Activated T-helper 2 cell treated with anti-CD3 and anti-CD28 coated beads, Interferon-gamma antibody, Interleukin-2, Interleukin-4, amounts not matched to agents 10 μg/mL and 5 μg/mL and 100 μg/mL, durations not matched to agents 14 hours and 24 hours and 36 hours (primary cell): ENCODE measurements around the gene ARMC9. TPM values are rescaled to one million over a fixed set of nuclear protein-coding genes. Genes with fewer than 3 reads are reported as not detected.
"Not testable (repeated sequence)": the region's sequence is repeated elsewhere in the genome, so short reads cannot be mapped to it uniquely, and the experiment has no call there.

Source experiments
- DNase-seq: peaks from one replicate; pipeline ENCODE4 v3.0.0; 2021; ENCODE audit warnings: low spot score
- H3K27ac Mint-ChIP-seq: one replicate; pipeline ENCODE4 v1.8.0; 2021; ENCODE audit warnings: mixed read lengths
- H3K27me3 Mint-ChIP-seq: one replicate; pipeline ENCODE4 v1.8.0; 2021; ENCODE audit warnings: low read depth, mixed read lengths
- H3K36me3 Mint-ChIP-seq: one replicate; pipeline ENCODE4 v1.8.0; 2021; ENCODE audit warnings: low read depth, mixed read lengths
- H3K4me1 Mint-ChIP-seq: one replicate; pipeline ENCODE4 v1.8.0; 2021; ENCODE audit warnings: low read depth, mixed read lengths
- H3K4me3 Mint-ChIP-seq: one replicate; pipeline ENCODE4 v1.8.0; 2021; ENCODE audit warnings: low read depth, mild to moderate bottlenecking, moderate library complexity, mixed read lengths
- H3K9me3 Mint-ChIP-seq: one replicate; pipeline ENCODE4 v1.8.0; 2021; ENCODE audit warnings: mixed read lengths
- intact Hi-C: fragments of 100-400 bp; cut with micrococcal nuclease; formaldehyde crosslinking; loops from one replicate; pipeline ENCODE4 v1.15.1; 2023
- total RNA-seq: library from RNA; stranded (reverse); gene quantifications from 2 replicates; pipeline ENCODE4 v1.2.3, GENCODE V29; 2022

Gene ARMC9
- total RNA-seq, 1 donor from 2014 or later = 3.3 TPM

DNA sequence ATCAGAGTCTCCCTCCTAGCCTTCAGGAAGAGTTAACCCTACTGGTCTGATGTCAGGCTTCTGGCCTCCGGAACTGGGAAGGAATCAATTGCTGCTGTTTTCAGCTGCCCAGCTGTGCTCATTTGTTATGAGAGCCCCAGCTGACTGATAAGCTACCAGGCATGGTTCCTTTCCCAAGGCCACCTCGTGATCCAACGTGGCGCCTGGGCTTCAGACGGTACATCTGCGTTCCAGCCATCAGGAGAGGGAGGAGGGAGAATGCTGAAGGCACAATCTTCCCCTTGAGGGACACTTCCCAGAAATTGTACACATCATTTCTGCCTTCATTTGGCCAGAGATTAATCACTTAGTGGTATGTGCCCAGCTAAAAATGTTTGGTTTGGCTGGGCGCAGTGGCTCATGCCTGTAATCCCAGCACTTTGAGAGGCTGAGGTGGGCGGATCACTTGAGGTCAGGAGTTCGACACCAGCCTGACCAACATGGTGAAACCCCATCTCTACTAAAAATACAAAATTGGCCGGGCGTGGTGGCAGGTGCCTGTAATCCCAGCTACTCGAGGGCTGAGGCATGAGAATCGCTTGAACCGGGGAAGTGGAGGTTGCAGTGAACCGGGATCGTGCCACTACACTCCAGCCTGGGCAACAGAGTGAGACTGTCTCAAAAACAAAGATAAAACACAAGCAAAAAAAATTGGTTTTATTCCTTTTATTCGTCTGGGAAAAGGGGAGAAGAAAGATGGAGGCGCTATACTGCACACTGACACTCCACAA, 10.5 kb upstream of the ARMC9 start:
- no peak overlapping the region for H3K27ac Mint-ChIP-seq
- intact Hi-C loops = no loop called here
- H3K36me3 Mint-ChIP-seq = no peaks in the 10 kb centered on the region
- H3K27me3 Mint-ChIP-seq = peaks cover 24% of the 10 kb centered on the region
- no peak overlapping the region for H3K4me3 Mint-ChIP-seq
- H3K4me1 Mint-ChIP-seq = no peaks in the 10 kb centered on the region
- no peak for DNase-seq
- no peaks in the 10 kb centered on the region for H3K9me3 Mint-ChIP-seq

DNA sequence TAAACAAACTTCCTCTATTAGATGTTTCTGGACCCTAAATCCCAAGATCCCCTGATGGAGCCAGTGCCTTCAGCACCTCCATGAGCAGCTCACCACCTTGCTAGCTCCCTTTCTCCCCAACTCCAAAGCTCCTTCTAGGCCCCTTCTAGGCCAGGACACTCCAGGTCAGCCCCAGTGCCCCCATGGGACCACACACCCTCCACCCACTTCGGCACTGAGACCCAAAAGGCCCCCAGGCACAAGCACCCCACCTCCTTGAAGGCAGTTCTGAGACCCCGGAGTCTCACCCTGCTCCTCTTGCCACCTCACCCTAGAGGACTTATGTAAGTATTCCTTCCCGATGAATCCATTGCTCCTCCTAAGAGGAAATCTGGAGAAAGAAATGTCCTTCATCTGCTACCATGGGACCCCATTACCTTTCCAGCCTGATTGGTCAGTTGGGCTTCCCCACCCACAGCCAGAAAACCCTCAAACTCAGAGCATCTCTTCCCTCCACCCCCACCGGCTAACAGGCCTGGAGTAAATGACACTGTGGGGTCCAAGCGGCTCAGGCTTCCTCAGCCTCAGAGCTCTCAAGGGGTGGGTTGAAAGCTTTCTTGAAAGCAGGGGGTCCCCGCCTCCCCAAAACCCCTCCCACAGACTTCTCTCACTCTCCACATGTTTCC, 9.8 kb upstream of the ARMC9 start:
- intact Hi-C loops = no loop called here
- H3K27ac Mint-ChIP-seq = no peak overlapping the region
- no peaks in the 10 kb centered on the region for H3K4me1 Mint-ChIP-seq
- H3K9me3 Mint-ChIP-seq = no peaks in the 10 kb centered on the region
- H3K4me3 Mint-ChIP-seq = no peak overlapping the region
- peaks cover 24% of the 10 kb centered on the region for H3K27me3 Mint-ChIP-seq
- DNase-seq = no peak
- no peaks in the 10 kb centered on the region for H3K36me3 Mint-ChIP-seq

DNA sequence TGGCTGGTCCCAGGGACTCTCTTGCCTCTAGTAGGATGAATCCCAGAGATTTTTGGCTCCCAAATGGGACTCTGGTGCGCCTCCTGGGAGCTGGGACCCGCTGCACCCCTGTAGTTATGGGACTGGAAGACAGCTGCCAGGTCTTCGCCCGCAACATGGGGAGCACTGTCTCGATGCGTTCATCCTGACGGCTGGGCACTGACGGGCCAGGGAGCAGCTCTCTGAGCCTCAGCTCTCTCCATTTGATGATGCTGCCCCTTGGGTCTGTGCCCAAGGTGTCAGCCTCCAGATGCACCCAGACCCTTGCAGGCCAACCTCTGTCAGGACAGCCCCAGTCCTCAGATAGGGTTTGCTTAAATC, 9.3 kb upstream of the ARMC9 start:
- Mint-ChIP-seq H3K36me3 (no peaks in the 10 kb centered on the region), H3K9me3 (no peaks in the 10 kb centered on the region), H3K27ac (no peak overlapping the region), H3K4me3 (no peak overlapping the region), H3K4me1 (no peaks in the 10 kb centered on the region), H3K27me3 (peaks cover 27% of the 10 kb centered on the region)
- no peak for DNase-seq
- intact Hi-C loops = no loop called here

DNA sequence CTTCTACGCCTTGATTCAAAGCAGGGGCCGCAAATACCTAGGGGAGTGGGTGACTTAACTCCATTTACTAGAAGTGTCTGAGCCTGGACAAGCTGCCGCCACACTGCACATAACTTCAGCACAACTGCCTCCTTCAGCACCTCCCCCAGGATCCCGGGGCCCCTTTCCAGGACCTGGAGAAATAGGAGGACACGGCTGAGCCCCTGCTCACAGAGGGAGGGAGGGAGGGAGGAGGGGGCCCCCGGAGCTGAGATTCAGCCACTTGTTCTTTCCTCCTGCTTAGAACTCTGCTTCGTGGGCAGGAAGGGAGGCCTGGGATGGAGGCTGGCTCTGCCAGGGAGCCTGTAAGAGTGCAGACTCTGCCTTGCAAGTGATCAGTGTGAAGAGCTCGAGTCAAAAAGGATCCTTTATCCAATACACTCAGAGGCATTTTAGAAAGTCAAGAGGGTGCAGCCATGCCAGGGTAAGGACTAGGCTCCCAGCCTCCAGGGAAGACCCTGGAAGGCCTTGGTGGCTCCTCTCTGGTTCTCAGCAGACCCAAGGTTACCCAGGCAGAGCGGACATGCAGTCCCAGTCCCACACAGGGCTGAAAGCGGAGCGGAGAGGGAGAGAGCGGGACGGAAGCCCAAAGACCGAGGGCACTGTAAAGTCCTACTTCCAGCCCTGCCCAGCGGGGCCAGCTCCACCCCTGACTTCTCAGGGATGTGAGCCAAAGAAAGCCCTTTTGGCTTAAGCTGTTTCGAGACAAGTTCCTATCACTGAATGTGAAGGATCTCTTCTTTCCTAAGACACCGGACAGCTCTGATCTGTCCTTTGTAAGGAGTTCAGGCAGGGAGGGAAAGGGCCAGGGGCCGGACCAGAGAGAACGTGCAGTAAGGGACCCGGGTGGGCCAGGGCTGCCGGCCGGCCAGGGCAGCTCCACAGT, 8.6 kb upstream of the ARMC9 start:
- intact Hi-C loops = no loop called here
- peaks cover 32% of the 10 kb centered on the region for H3K27me3 Mint-ChIP-seq
- H3K9me3 Mint-ChIP-seq = no peaks in the 10 kb centered on the region
- DNase-seq = no peak
- H3K27ac Mint-ChIP-seq = no peak overlapping the region
- no peaks in the 10 kb centered on the region for H3K4me1 Mint-ChIP-seq
- no peak overlapping the region for H3K4me3 Mint-ChIP-seq
- H3K36me3 Mint-ChIP-seq = no peaks in the 10 kb centered on the region

DNA sequence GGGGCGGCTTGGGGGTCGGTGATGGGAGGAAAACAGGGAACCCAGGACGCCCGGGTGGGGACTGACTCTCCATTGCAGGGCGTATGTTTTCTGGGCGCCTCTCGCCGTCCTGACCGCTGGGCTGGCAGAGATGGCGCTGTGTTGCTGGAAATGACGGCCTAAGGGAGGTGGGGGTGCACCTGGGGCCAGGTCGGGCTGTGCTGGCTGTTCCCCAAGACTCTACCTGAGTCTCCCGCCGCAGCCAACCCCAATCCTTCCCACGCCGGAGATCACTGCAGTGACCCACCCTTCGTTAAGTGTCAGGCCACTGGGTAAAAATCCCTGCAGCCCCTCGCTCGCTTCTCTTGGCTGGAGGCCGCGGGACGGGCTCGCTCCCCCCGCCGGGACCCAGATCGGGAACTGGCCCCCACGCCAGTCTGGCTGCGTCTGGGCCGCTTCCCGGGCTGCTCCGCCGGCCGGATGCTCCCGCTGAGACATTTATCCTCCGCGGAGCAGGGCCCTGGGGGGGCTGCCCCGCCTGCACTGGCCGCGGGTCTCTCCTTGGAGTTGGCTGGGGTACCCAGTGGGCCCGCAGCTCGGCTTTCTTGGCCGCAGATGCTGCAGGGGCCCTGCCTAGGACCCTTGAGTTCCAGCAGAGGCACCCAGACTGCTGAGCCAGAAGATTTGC, 7.8 kb upstream of the ARMC9 start:
- no peaks in the 10 kb centered on the region for H3K36me3 Mint-ChIP-seq
- H3K27ac Mint-ChIP-seq = no peak overlapping the region
- no peak overlapping the region for H3K4me3 Mint-ChIP-seq
- DNase-seq = no peak
- H3K27me3 Mint-ChIP-seq = peaks cover 32% of the 10 kb centered on the region
- H3K4me1 Mint-ChIP-seq = no peaks in the 10 kb centered on the region
- intact Hi-C loops = no loop called here
- no peaks in the 10 kb centered on the region for H3K9me3 Mint-ChIP-seq

DNA sequence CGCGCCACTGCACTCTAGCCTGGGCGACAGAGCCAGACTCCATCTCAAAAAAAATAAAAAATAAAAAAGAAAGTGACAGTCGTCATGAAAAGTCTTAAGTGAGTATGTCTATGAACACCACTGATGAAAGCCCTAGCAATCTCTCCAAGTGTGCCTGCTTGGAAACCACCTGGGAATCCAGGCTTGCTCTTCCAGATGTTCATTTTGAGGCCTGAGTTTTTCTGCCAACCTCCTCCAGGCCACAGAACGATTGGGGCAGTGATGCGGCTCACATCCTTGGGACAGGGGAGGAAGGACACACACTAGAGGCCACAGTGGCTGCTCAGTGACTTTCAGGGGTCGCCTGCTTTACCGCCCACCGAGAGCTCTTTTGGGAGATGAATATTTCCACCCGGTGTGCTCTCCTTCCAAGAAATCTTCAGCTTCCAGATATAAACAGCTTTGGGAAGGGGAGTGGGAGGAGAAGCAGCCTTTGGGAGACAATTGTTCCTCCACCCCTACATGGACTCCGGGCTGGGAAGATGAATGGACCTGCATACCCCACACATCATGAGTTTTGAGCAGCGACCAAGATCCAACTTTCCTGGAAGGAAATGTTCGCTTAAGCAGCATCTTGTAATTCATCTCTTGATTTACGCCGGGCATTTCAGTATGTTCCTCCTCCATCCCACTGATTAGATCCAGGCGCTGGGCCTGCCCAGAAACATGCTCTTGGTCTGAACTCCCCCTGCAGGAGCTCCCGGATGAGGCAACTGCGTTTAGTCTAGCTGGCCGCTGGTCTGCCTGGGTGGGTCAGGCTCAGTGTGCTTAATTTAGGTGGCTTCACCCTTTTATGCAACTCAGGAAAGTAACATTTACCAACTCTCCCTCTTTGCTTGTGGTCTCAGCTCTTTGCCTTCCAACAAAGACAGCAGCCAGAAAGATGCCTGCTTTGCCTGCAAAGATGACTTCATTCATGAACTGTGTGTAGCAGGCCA, 6.2 kb upstream of the ARMC9 start:
- intact Hi-C loops = no loop called here
- no peaks in the 10 kb centered on the region for H3K4me1 Mint-ChIP-seq
- peaks cover 34% of the 10 kb centered on the region for H3K27me3 Mint-ChIP-seq
- no peak overlapping the region for H3K27ac Mint-ChIP-seq
- no peak overlapping the region for H3K4me3 Mint-ChIP-seq
- no peak for DNase-seq
- no peaks in the 10 kb centered on the region for H3K9me3 Mint-ChIP-seq
- no peaks in the 10 kb centered on the region for H3K36me3 Mint-ChIP-seq

DNA sequence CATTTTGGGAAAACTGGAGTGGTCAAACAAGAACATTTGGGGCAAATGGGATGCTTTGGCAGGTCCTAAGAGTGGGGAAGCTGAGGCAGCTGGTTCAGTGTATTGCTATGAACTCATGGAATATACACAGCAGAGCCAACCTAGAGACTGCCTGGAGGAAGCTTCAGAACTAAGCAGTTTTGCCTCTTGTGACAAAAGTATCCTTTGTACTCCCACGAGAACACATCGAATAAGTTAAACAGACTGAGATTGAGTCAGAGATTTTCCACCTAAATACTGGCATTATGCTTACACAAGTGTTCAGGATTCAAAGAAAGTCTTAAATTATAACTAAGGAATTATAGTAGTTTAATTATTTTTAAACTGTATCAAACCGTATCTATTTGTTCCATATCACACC, 5.2 kb upstream of the ARMC9 start:
- intact Hi-C loops = no loop called here

DNA sequence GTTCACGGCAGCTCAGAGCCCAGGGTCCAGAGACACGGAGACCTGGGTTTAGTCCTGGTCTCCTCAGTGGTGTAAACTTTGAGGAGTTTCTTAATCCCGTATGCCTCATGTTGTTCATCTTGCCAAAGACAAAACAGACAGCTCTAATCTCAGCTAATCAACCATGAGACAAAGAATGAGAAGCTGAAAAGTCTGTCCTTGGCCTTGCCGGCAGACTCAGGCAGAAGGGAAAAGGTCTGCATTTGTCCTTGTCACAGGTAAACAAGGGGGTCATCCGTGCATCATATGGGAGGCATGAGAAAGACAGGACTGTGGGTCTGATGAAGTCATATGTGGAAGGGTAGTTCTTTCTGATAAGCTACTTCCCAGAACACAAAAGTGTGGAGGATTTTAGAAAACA, 1.8 kb upstream of the ARMC9 start:
- peaks cover 27% of the 10 kb centered on the region for H3K27me3 Mint-ChIP-seq
- no peak overlapping the region for H3K27ac Mint-ChIP-seq
- H3K36me3 Mint-ChIP-seq = no peaks in the 10 kb centered on the region
- H3K4me1 Mint-ChIP-seq = peaks cover 16% of the 10 kb centered on the region
- peak overlapping the region; percentile 18 for H3K4me3 Mint-ChIP-seq
- intact Hi-C loops = no loop called here
- no peaks in the 10 kb centered on the region for H3K9me3 Mint-ChIP-seq
- DNase-seq = no peak

More for the DNA sequence above, 5.2 kb upstream of the ARMC9 start:
- Mint-ChIP-seq H3K4me3 (no peak overlapping the region), H3K9me3 (no peaks in the 10 kb centered on the region), H3K4me1 (peaks cover 7% of the 10 kb centered on the region), H3K27me3 (peaks cover 33% of the 10 kb centered on the region), H3K27ac (no peak overlapping the region), H3K36me3 (no peaks in the 10 kb centered on the region)
- no peak for DNase-seq

DNA sequence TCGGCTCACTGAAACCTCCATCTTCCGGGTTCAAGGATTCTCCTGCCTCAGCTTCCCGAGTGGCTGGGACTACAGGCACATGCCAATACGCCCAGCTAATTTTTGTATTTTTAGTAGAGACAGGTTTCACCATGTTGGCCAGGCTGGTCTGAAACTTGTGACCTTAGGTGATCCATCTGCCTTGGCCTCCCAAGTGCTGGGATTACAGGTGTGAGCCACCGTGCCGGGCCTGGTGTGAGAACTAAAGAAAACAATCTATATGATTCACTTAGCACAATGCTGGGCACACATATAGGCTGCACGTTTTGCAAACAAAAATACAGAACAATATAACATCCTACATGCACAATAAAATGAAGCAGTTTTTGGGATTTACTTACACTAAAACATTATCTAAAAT, 1.2 kb upstream of the ARMC9 start:
- H3K4me3 Mint-ChIP-seq = peak overlapping the region; percentile 89
- H3K36me3 Mint-ChIP-seq, intact Hi-C loops, DNase-seq, H3K27ac Mint-ChIP-seq, H3K9me3 Mint-ChIP-seq: not testable (repeated sequence)
- peaks cover 17% of the 10 kb centered on the region for H3K4me1 Mint-ChIP-seq
- H3K27me3 Mint-ChIP-seq = peaks cover 23% of the 10 kb centered on the region

DNA sequence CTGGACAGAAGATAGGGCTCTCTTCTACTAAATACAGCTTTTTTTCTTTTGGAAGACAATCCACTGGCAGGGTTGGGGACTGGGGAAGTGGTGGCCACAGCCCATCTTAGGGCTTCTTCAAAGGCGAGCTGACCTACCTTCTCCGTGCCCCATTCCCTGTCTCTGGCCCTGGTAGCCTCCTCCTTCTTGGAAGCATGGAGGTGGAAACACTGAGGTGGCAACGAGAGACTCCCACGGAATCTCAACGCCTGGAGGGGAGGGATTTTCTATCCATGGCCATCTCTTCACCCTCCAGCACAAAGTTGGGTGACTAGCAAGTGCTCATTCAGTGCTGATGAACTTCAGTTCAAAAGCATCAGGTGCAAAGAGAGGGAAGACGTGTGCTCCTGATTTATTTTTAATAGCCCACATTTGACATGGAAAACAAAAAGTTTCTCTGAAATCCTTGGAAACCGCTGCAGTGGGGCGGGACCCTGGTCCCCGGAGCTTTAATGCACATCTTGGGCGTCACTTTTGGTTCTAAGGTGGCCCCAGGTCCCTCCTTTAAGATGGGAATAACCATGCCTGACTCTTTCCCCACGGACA, 633 bp upstream of the ARMC9 start:
- Mint-ChIP-seq H3K36me3 (no peaks in the 10 kb centered on the region), H3K4me3 (peak overlapping the region; percentile 89), H3K27me3 (peaks cover 18% of the 10 kb centered on the region), H3K4me1 (peaks cover 17% of the 10 kb centered on the region), H3K27ac (peak overlapping the region; percentile 22), H3K9me3 (no peaks in the 10 kb centered on the region)
- DNase-seq = no peak
- intact Hi-C loops = loop anchor here (1.0 kb wide), 1 partner anchor 93 kb away; no protein-coding TSS in a partner anchor

DNA sequence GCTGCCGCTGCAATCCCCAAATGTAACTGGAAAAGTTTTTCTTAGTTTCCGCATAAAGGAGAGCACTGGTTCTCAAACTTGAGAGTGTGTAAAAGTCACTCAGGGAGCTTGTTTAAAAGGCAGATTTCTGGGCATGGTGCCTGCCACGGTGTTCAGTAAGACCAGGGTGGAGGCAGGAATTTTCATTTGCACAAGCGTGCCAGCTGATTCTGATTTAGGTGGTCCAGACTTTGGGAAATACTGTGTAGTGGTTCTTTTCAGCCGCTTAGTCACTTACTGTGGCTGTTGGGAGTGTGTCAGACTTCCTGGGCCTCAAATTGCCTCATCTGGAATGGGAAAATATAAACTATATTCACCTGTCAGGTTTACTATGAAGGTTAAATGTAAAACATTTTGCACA, 788 bp downstream of the ARMC9 start:
- H3K9me3 Mint-ChIP-seq = no peaks in the 10 kb centered on the region
- peak overlapping the region; percentile 81 for H3K4me3 Mint-ChIP-seq
- DNase-seq = no peak
- peaks cover 14% of the 10 kb centered on the region for H3K27me3 Mint-ChIP-seq
- no peak overlapping the region for H3K27ac Mint-ChIP-seq
- peaks cover 17% of the 10 kb centered on the region for H3K4me1 Mint-ChIP-seq
- intact Hi-C loops = no loop called here
- H3K36me3 Mint-ChIP-seq = no peaks in the 10 kb centered on the region
